AG10803 (cell line): ENCODE results near the gene CERK.

Source experiments
- DNase-seq: peaks from one replicate; pipeline ENCODE4 v3.0.0; 2010; ENCODE audit warnings: low read depth
- H3K4me3 ChIP-seq: 2 replicates; pipeline ENCODE4 v1.5.1; 2011; ENCODE audit warnings: mild to moderate bottlenecking, low read length, control low read depth
- TF ChIP-seq, protein P1 (sequence below): conservative IDR thresholded peaks from 2 replicates; pipeline ENCODE4 v1.5.1; 2011; ENCODE audit warnings: mild to moderate bottlenecking, low read length, control low read depth, inconsistent platforms

Gene CERK

DNA sequence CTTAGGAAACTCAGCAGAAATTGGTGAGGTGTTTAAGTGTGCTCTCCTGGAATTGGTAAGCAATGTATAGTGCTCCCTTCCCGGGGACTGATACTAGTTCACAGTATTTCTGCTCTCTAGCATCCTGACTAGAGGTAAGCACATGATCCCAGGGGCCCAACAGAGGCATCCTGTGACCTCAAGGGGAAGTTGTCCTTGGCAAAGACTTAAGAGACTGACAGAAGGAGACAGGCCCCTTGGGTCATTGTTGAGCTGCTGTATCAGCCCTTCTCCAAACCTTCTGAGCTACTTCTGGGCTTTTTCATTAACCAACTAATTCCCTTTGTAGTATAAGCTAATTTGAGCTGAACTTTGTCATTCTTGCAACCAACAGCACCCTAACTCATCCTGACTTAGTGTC lies 20.1 kb upstream of the CERK start:
- H3K4me3 ChIP-seq, result no peak overlapping the region
- DNase-seq, result no peak
- TF ChIP-seq, protein P1, sequence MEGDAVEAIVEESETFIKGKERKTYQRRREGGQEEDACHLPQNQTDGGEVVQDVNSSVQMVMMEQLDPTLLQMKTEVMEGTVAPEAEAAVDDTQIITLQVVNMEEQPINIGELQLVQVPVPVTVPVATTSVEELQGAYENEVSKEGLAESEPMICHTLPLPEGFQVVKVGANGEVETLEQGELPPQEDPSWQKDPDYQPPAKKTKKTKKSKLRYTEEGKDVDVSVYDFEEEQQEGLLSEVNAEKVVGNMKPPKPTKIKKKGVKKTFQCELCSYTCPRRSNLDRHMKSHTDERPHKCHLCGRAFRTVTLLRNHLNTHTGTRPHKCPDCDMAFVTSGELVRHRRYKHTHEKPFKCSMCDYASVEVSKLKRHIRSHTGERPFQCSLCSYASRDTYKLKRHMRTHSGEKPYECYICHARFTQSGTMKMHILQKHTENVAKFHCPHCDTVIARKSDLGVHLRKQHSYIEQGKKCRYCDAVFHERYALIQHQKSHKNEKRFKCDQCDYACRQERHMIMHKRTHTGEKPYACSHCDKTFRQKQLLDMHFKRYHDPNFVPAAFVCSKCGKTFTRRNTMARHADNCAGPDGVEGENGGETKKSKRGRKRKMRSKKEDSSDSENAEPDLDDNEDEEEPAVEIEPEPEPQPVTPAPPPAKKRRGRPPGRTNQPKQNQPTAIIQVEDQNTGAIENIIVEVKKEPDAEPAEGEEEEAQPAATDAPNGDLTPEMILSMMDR, result no peak

DNA sequence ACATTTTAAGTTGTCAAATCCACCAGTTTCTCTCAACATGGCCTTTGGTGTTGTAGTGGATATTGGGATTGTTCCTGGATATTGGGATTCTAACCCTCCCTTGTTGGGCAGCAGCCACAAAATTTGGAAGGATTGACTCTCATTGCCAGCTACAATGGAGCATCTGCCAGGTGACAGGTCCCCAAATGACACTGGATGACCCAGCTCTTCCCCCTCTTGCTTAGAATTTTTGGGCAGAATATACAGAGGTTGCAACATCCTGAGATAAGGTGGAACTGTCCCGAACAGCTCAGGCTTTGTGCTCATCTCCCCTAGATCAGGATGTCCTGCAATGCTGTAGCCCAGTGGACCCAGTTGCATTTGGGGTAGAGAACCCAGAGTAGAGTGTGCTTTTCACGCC lies 19.1 kb upstream of the CERK start:
- TF ChIP-seq, protein P1, result no peak
- H3K4me3 ChIP-seq, result no peak overlapping the region
- no peak for DNase-seq

DNA sequence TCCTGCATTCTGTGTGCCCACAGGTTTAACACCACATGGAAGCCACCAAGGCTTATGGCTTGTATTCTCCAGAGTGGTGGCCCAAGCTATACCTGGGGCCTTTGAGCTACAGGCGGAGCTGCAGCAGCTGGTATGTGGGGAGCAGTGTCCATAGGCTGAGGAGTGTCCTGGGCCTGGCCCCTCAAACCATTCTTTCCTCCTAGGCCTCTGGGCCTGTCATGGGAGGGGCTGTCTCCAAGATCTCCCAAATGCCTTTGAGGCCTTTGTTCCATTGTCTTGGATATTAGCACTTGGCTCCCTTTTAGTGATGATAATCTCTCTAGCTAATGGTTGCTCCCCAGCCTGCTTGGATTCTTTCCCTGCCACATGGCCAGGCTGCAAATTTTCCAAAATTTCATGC lies 18.0 kb upstream of the CERK start:
- H3K4me3 ChIP-seq, result no peak overlapping the region
- TF ChIP-seq, protein P1, result no peak
- no peak for DNase-seq

DNA sequence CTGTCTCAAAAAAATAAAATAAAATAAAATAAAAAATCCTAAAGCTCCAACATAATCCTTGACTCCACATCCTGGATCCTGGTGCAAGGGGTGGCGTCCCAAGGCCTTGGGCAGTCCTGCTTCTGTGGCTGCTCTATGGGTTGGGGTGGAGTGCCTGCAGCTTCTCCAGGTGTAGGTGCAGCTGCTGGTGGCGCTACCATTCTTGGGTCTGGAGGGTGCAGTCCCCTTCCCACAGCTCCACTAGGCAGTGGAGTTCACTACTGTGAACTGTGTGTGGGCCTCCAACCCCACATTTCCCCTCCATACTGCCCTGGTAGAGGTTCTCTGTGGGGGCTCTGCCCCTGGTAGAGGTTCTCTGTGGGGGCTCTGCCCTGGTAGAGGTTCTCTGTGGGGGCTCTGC lies 17.5 kb upstream of the CERK start:
- no peak overlapping the region for H3K4me3 ChIP-seq
- no peak for DNase-seq
- TF ChIP-seq, protein P1, result no peak

DNA sequence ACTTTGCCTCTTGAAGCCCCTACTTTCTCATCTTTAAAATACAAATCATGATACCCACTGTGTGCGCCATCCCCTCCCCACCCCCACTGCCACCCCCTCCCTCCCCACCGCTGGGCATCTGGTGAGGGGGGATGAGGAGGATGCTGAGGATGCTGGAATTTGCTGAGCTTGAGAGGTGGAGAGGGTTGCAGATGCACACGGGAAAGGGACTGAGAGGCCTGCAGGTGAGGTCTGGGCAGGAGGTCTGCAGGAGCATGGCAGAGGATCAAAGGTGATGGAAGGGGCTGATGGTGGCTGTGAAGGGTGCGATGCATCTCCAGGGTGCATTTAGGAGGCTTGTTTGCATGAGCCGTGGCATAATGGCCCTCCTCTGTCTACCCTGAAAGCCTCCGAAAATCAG lies 16.8 kb upstream of the CERK start:
- no peak overlapping the region; the same call in 1 of the 2 replicates for H3K4me3 ChIP-seq
- TF ChIP-seq, protein P1, result no peak
- no peak for DNase-seq

DNA sequence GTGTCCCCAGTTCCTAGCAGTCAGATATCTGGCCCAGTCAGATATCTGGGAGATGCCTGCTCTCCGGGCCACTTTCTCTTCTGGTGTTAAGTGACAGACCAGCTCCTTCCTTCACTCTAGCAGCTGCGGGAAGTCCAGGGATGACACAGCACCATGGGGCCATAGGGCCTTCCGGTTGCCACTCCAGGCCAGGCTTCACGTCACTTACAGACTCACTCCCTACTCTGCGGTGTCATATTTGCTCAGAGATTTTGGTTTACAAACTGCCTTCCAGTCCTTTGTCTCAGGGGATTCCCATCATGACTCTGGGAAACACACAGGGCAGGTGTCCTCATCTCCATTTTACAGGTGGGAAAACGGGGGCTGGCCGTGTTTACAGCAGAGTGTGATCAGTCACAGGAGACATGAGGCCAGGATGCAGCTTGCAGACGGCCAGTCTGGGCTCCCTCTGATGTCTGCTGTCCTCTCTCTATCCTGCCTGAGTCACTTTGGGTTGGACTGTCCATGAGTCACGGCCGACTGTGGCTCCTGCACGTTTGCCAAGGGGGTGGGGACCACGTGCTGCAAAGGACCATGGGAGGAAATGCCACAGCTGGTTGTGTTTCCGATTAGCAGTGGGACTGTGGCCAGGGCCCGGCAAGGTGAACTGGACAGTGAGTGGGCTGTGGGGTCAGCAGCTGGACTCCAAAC lies 16.2 kb upstream of the CERK start:
- H3K4me3 ChIP-seq, result peak overlapping the region; percentile 34
- peak; percentile 98 for DNase-seq
- TF ChIP-seq, protein P1, result no peak

DNA sequence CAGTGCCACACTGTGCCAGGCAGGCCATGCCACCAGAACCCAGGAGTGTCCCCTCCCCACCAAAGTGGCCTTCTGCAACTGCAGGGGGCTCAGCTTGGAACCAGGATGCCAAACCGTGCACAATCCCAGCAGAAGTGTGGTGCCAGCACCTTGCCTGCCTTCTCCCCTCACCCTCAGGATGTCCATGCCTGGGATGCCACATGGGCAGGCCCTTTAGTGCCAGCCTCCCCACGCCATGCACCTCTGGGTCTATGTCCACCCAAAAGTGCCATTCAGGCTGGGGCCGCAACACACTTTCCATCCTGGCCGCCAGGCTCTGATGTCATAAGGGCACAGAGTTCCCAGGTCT lies 15.7 kb upstream of the CERK start:
- no peak for DNase-seq
- TF ChIP-seq, protein P1, result no peak
- H3K4me3 ChIP-seq, result no peak overlapping the region
